GM12878 (cell line): ENCODE measurements around the gene INF2. TPM values are rescaled to one million over a fixed set of nuclear protein-coding genes. Genes with fewer than 3 reads are reported as not detected.

Experiments used
- ATAC-seq: fragments of 200-7000 bp; cut with Tn5 transposase; 3 replicates; pipeline ENCODE4 v1.9.1; 2020; ENCODE audit warnings: mild to moderate bottlenecking, moderate library complexity
- BruUV-seq: library from RNA; stranded (reverse); fragments of 400-500 nt; replicated peaks from 2 replicates; lab custom pipeline; 2021; lab: Mats Ljungman, UMichigan
- CTCF ChIA-PET: fragments of 300-600 bp; sonication (Branson Sonifier 250); formaldehyde crosslinking; extraction: SDS; loops from one replicate; lab custom pipeline; 2021; ENCODE audit warnings: inconsistent platforms; lab: Yijun Ruan, JAX
- POLR2A ChIA-PET: fragments of 350-600 bp; formaldehyde crosslinking; extraction: SDS; loops from one replicate; lab custom pipeline; 2021; ENCODE audit warnings: inconsistent platforms; lab: Charles Lee
- RAD21 ChIA-PET: fragments of 300-600 bp; sonication (Branson Sonifier 250); formaldehyde crosslinking; loops from one replicate; lab custom pipeline; 2023; ENCODE audit warnings: antibody characterized with exemption; ENCODE audit not compliant: unreplicated experiment; lab: Charles Lee
- SMC1A ChIA-PET: fragments of 300-600 bp; sonication (Branson Sonifier 250); formaldehyde crosslinking; loops from one replicate; lab custom pipeline; 2023; ENCODE audit not compliant: unreplicated experiment, uncharacterized antibody; lab: Charles Lee
- DNase-seq: peaks from one replicate; pipeline ENCODE4 v3.0.0-alpha.2; 2011; ENCODE audit warnings: low read depth, low spot score
- FAIRE-seq: peaks from 3 replicates; lab custom pipeline; 2011; peaks lifted over from hg19 to GRCh38; lab: Jason Lieb, UNC
- H2AFZ ChIP-seq: 2 replicates; pipeline ENCODE4 v1.6.0; 2011; ENCODE audit warnings: low read depth, low read length, control low read depth; ENCODE audit not compliant: control insufficient read depth
- H3K27ac ChIP-seq: 2 replicates; pipeline ENCODE4 v1.5.1; 2011; ENCODE audit warnings: control low read depth; ENCODE audit not compliant: control insufficient read depth, insufficient read depth
- H3K27me3 ChIP-seq, 2 experiments: replicated peaks in 1 of 2; 2 replicates each; pipeline versions ENCODE4 v1.6.0 to v1.6.1; 2011; ENCODE audit warnings: low read length in 1 of 2; ENCODE audit not compliant: control insufficient read depth in 2 of 2, insufficient read depth in 2 of 2
- H3K36me3 ChIP-seq, 2 experiments: 2 replicates each; pipeline ENCODE4 v1.5.1; 2011; ENCODE audit warnings: low read length in 1 of 2; ENCODE audit not compliant: control insufficient read depth in 2 of 2, insufficient read depth in 2 of 2
- H3K4me1 ChIP-seq: 2 replicates; pipeline ENCODE4 v1.6.1; 2011; ENCODE audit warnings: mild to moderate bottlenecking, low read length, moderate library complexity, mixed read lengths; ENCODE audit not compliant: control insufficient read depth, insufficient read depth
- H3K4me2 ChIP-seq: 2 replicates; pipeline ENCODE4 v1.6.0; 2011; ENCODE audit warnings: control low read depth; ENCODE audit not compliant: control insufficient read depth, insufficient read depth
- H3K4me3 ChIP-seq: fragments of 200-600 bp; sonication (generic); 2 replicates; pipeline ENCODE4 v1.5.1; 2016
- H3K79me2 ChIP-seq: 2 replicates; pipeline ENCODE4 v1.6.0; 2011; ENCODE audit warnings: low read length; ENCODE audit not compliant: control insufficient read depth, insufficient read depth
- H3K9ac ChIP-seq: 2 replicates; pipeline ENCODE4 v1.8.0; 2011; ENCODE audit warnings: low read length, control low read depth, mixed read lengths; ENCODE audit not compliant: control insufficient read depth, insufficient read depth
- H3K9me3 ChIP-seq: replicated peaks from 3 replicates; pipeline ENCODE4 v1.5.1; 2011; ENCODE audit warnings: mild to moderate bottlenecking, low read length; ENCODE audit not compliant: control insufficient read depth, insufficient read depth
- H4K20me1 ChIP-seq: 2 replicates; pipeline ENCODE4 v1.6.0; 2011; ENCODE audit not compliant: control insufficient read depth, insufficient read depth
- BCL3 ChIP-seq: IDR thresholded peaks from 2 replicates; pipeline ENCODE4 v1.6.1; 2011; ENCODE audit warnings: borderline replicate concordance, low read depth, mild to moderate bottlenecking, moderate library complexity, low read length; ENCODE audit not compliant: insufficient read depth, poor library complexity, severe bottlenecking
- BRCA1 ChIP-seq: IDR thresholded peaks from 2 replicates; pipeline ENCODE4 v1.6.1; 2011; ENCODE audit warnings: low read depth, low read length, improper control_type of control experiment
- GABPA ChIP-seq: IDR thresholded peaks from 2 replicates; pipeline ENCODE4 v1.6.1; 2014; ENCODE audit warnings: antibody characterized with exemption, low read depth, mild to moderate bottlenecking, inconsistent platforms
- NBN ChIP-seq: fragments of 450-650 bp; IDR thresholded peaks from 2 replicates; pipeline ENCODE4 v1.6.1; 2016
- PBX3 ChIP-seq: IDR thresholded peaks from 2 replicates; pipeline ENCODE4 v1.6.1; 2011; ENCODE audit warnings: mild to moderate bottlenecking, low read depth, low read length, moderate library complexity; ENCODE audit not compliant: insufficient replicate concordance
- PML ChIP-seq: IDR thresholded peaks from 2 replicates; pipeline ENCODE4 v1.6.1; 2012; ENCODE audit warnings: low read length, inconsistent platforms
- RAD51 ChIP-seq: fragments of 450-650 bp; IDR thresholded peaks from 2 replicates; pipeline ENCODE4 v1.6.1; 2016; ENCODE audit warnings: moderate library complexity, mild to moderate bottlenecking, inconsistent platforms
- ZBED1 ChIP-seq: IDR thresholded peaks from 2 replicates; pipeline ENCODE4 v1.6.1; 2016; ENCODE audit warnings: borderline replicate concordance
- ZNF592 ChIP-seq: fragments of 450-650 bp; IDR thresholded peaks from 2 replicates; pipeline ENCODE4 v1.6.1; 2017; ENCODE audit warnings: mild to moderate bottlenecking, moderate library complexity
- WGBS: methylation state at CpG from one replicate; pipeline ENCODE4 v1.1.6; 2016; ENCODE audit warnings: low lambda C conversion rate; ENCODE audit not compliant: insufficient replicate concordance, insufficient coverage; ENCODE audit errors: missing lambda C conversion rate; 5-methylcytosine and 5-hydroxymethylcytosine counted together
- in situ Hi-C: fragments of 300-500 bp; cut with MboI; formaldehyde crosslinking; loops from 9 replicates; pipeline ENCODE4 v1.14.3; 2018; ENCODE audit warnings: mixed read lengths
- intact Hi-C: fragments of 100-400 bp; cut with micrococcal nuclease; formaldehyde crosslinking; loops from one replicate; pipeline ENCODE4 v1.14.2; 2022; ENCODE audit not compliant: unreplicated experiment
- polyA plus RNA-seq, 11 experiments: library from polyadenylated mRNA; depleted of rRNA in 4 of 11; unstranded in 6 of 11; stranded (reverse) in 5 of 11; fragments of >200 nt; fragmentation: Nextera tagmentation in 4 of 11; fragmentation: Illumina TruSeq in 1 of 11; extraction: Ambion mirVana in 4 of 11; extraction: Trizol in 1 of 11; gene quantifications; 1 replicate in 1 of 11; 2 replicates in 10 of 11; pipeline versions ENCODE4 v1.2.1 to v1.2.3, GENCODE V29; 2011 to 2016; ENCODE audit warnings: inconsistent platforms in 2 of 11, missing spikeins in 2 of 11, low read depth in 1 of 11
- total RNA-seq, 4 experiments: library from RNA; depleted of rRNA in 3 of 4; stranded (reverse); fragments of >200 nt in 3 of 4; fragmentation: Illumina TruSeq in 1 of 4; extraction: Trizol in 1 of 4; gene quantifications; 2 replicates each; pipeline versions ENCODE4 v1.2.1 to v1.2.3, GENCODE V29; 2013 to 2021

INF2 gene
- total and polyA plus RNA-seq, 10 of the 15 experiments (the other 5 are each of a cell fraction or from before 2014, with no cell fraction given): 0.72 to 43.2 (median 8.3) TPM

GRCh38 chr14:104666981-104667380 is 22.4 kb upstream of the INF2 start:
- Histone ChIP-seq H3K36me3 (no peaks in the 10 kb centered on the region), H2AFZ (no peak overlapping the region), H3K9me3 (no peaks in the 10 kb centered on the region; the same call in 2 of the 3 replicates), H3K4me3 (no peak overlapping the region), H3K79me2 (no peaks in the 10 kb centered on the region), H3K4me1 (peaks cover 11% of the 10 kb centered on the region), H4K20me1 (no peaks in the 10 kb centered on the region), H3K27ac (no peak overlapping the region), H3K9ac (no peak overlapping the region), H3K4me2 (no peak overlapping the region), H3K27me3 (no peaks in the 10 kb centered on the region; a peak in 1 of 4 replicates)
- FAIRE-seq (no peak), DNase-seq (no peak), ATAC-seq (no peak)
- CTCF ChIA-PET: interaction anchor here (1.8 to 2.0 kb wide), 2 partner anchors 11 to 15 kb away, joined by 4 to 17 read pairs; no protein-coding TSS in a partner anchor
- no TSS peak for BruUV-seq
- SMC1A ChIA-PET: interaction anchor here (2.2 to 2.8 kb wide), 2 partner anchors 9 to 11 kb away, joined by 6 to 12 read pairs; no protein-coding TSS in a partner anchor
- POLR2A ChIA-PET: no interaction called here
- in situ Hi-C loops (no loop called here), intact Hi-C loops (no loop called here)
- no peak for TF ChIP-seq PML
- no peak for TF ChIP-seq BRCA1
- no peak for TF ChIP-seq NBN
- no peak for TF ChIP-seq GABPA
- TF ChIP-seq ZBED1: no peak
- TF ChIP-seq BCL3: peak; percentile 81
- no peak for TF ChIP-seq ZNF592
- peak; percentile 55 for TF ChIP-seq PBX3
- no peak for TF ChIP-seq RAD51
- RAD21 ChIA-PET: no interaction called here
- WGBS: 92% methylated on average over 12 of the region's 12 CpGs
